ENCODE data around the gene CD40LG.

Gene CD40LG

GRCh38 chrX:136660896-136661295, 12.9 kb downstream of the CD40LG start:
- DNase-seq (ENCODE audit: low read depth): no peak
- no peak for TF ChIP-seq CTCF (conservative IDR thresholded peaks at IDR 0.05; ENCODE audit: low read depth, low read length)
- no peak overlapping the region for H3K4me3 ChIP-seq (ENCODE audit: low read depth, low read length)

GRCh38 chrX:136662104-136662503, 14.1 kb downstream of the CD40LG start:
- H3K4me3 ChIP-seq (ENCODE audit: low read depth, low read length): no peak overlapping the region
- TF ChIP-seq CTCF (conservative IDR thresholded peaks at IDR 0.05; ENCODE audit: low read depth, low read length): no peak
- no peak for DNase-seq (ENCODE audit: low read depth)

GRCh38 chrX:136662976-136663375, 15.0 kb downstream of the CD40LG start:
- H3K4me3 ChIP-seq (ENCODE audit: low read depth, low read length): no peak overlapping the region
- no peak for DNase-seq (ENCODE audit: low read depth)
- no peak for TF ChIP-seq CTCF (conservative IDR thresholded peaks at IDR 0.05; ENCODE audit: low read depth, low read length)

- no peak overlapping the region for H3K4me3 ChIP-seq (ENCODE audit: low read depth, low read length)
- DNase-seq (ENCODE audit: low read depth): no peak
- TF ChIP-seq CTCF (conservative IDR thresholded peaks at IDR 0.05; ENCODE audit: low read depth, low read length): no peak
These were observed 17.4 kb downstream of the CD40LG start for GRCh38 chrX:136665258-136665900.

- no peak for TF ChIP-seq CTCF (conservative IDR thresholded peaks at IDR 0.05; ENCODE audit: low read depth, low read length)
- DNase-seq (ENCODE audit: low read depth): no peak
- H3K4me3 ChIP-seq (ENCODE audit: low read depth, low read length): no peak overlapping the region
These were observed 18.1 kb downstream of the CD40LG start for GRCh38 chrX:136666088-136666487.

GRCh38 chrX:136667446-136668168, 19.6 kb downstream of the CD40LG start:
- H3K4me3 ChIP-seq (ENCODE audit: low read depth, low read length): no peak overlapping the region
- no peak for DNase-seq (ENCODE audit: low read depth)
- TF ChIP-seq CTCF (conservative IDR thresholded peaks at IDR 0.05; ENCODE audit: low read depth, low read length): no peak

All from choroid plexus epithelial cell (primary cell).